ENCODE data around the gene MAPK7. TPM values are rescaled to one million over a fixed set of nuclear protein-coding genes. Genes with fewer than 3 reads are reported as not detected.

MAPK7 gene
- total and polyA plus RNA-seq, 10 of the 15 experiments (the other 5 are each of a cell fraction or from before 2014, with no cell fraction given) = 0.37 to 13.5 (median 5.6) TPM

DNA sequence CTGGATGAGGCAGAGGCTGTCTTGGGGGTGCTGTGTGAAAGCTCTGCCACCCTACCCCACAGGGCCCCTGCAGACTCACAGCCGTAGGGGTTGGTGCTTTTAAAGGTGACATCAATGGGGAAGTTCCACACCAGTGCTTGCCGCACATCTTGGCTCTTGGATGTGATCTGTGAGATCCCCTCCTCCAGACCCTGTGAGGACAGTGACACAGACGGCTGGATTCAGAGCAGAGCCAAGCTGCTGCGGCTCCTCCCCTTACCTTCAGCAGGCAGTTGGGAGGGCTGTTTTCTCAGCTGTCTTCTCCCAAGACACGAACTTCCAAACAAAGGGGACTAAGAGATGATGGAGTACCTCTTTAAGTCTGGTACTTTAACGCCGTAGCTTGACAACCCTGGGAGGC lies 20.5 kb upstream of the MAPK7 start:
- H2AFZ ChIP-seq (ENCODE audit: control insufficient read depth, low read depth, low read length) = no peak overlapping the region
- H4K20me1 ChIP-seq (ENCODE audit: control insufficient read depth, insufficient read depth) = no peaks in the 10 kb centered on the region
- H3K4me2 ChIP-seq (ENCODE audit: control insufficient read depth, insufficient read depth) = no peak overlapping the region
- ChIA-PET POLR2A (no interaction called here), SMC1A (ENCODE audit: uncharacterized antibody, unreplicated experiment) (interaction anchor here (1.6 kb wide), 1 partner anchor 28 kb away, joined by 3 read pairs; no protein-coding TSS in a partner anchor), RAD21 (ENCODE audit: unreplicated experiment) (no interaction called here), CTCF (no interaction called here)
- H3K9me3 ChIP-seq (replicated peaks; ENCODE audit: control insufficient read depth, insufficient read depth, low read length) = no peaks in the 10 kb centered on the region
- H3K27ac ChIP-seq (ENCODE audit: control insufficient read depth, insufficient read depth) = no peak overlapping the region
- ATAC-seq (no peak), FAIRE-seq (no peak), DNase-seq (ENCODE audit: low read depth, low spot score) (no peak)
- no peak overlapping the region for H3K4me3 ChIP-seq
- H3K4me1 ChIP-seq (ENCODE audit: control insufficient read depth, insufficient read depth, low read length) = peaks cover 7% of the 10 kb centered on the region
- 69% methylated on average over 7 of the region's 7 CpGs for WGBS (ENCODE audit: insufficient coverage, insufficient replicate concordance, low lambda C conversion rate, missing lambda C conversion rate)
- H3K27me3 ChIP-seq (replicated peaks in 1 of 2; ENCODE audit: control insufficient read depth in 2 of 2, insufficient read depth in 2 of 2, low read length in 1 of 2) = no peaks in the 10 kb centered on the region; a peak in 1 of 4 replicates
- H3K79me2 ChIP-seq (ENCODE audit: control insufficient read depth, insufficient read depth, low read length) = no peaks in the 10 kb centered on the region
- H3K36me3 ChIP-seq (ENCODE audit: control insufficient read depth in 2 of 2, insufficient read depth in 2 of 2, low read length in 1 of 2) = no peaks in the 10 kb centered on the region
- H3K9ac ChIP-seq (ENCODE audit: control insufficient read depth, insufficient read depth, low read length) = no peak overlapping the region
- intact Hi-C loops (cut with micrococcal nuclease; ENCODE audit: unreplicated experiment) = no loop called here
- BruUV-seq (replicated peaks) = no TSS peak
- TF ChIP-seq, protein P1, sequence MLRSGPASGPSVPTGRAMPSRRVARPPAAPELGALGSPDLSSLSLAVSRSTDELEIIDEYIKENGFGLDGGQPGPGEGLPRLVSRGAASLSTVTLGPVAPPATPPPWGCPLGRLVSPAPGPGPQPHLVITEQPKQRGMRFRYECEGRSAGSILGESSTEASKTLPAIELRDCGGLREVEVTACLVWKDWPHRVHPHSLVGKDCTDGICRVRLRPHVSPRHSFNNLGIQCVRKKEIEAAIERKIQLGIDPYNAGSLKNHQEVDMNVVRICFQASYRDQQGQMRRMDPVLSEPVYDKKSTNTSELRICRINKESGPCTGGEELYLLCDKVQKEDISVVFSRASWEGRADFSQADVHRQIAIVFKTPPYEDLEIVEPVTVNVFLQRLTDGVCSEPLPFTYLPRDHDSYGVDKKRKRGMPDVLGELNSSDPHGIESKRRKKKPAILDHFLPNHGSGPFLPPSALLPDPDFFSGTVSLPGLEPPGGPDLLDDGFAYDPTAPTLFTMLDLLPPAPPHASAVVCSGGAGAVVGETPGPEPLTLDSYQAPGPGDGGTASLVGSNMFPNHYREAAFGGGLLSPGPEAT (IDR thresholded peaks at IDR 0.05; ENCODE audit: low read depth) = no peak
- TF ChIP-seq WRNIP1 (IDR thresholded peaks at IDR 0.05; ENCODE audit: borderline replicate concordance, low read depth, low read length) = no peak
- no peak for TF ChIP-seq FOS (IDR thresholded peaks at IDR 0.05; ENCODE audit: borderline replicate concordance, extremely low read depth, insufficient read length)
- TF ChIP-seq MTA3 (IDR thresholded peaks at IDR 0.05; ENCODE audit: borderline replicate concordance, low read length) = no peak
- in situ Hi-C loops (cut with MboI) = no loop called here

DNA sequence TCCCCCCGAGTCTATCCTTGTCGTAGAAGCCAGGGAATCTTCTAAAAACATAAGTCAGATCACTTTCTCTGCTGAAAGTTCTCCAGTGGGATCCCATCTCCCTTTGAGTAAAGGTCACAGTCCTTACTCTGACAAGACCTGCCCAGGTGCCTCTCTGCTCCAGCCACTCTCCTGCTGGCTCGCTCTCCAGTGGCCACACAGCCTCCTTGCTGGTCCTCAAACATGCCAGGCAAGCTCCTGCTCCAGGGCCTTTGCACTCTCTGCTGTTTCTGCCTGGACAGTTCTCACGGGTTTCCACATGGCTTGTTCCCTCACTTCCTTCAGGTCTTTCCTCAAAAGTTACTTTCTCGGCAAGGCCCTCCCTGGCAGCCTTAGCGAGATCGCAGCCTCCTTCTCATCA lies 19.1 kb upstream of the MAPK7 start:
- Histone ChIP-seq H3K4me1 (ENCODE audit: control insufficient read depth, insufficient read depth, low read length) (peaks cover 7% of the 10 kb centered on the region), H3K4me2 (ENCODE audit: control insufficient read depth, insufficient read depth) (no peak overlapping the region), H2AFZ (ENCODE audit: control insufficient read depth, low read depth, low read length) (no peak overlapping the region), H4K20me1 (ENCODE audit: control insufficient read depth, insufficient read depth) (no peaks in the 10 kb centered on the region), H3K9me3 (replicated peaks; ENCODE audit: control insufficient read depth, insufficient read depth, low read length) (no peaks in the 10 kb centered on the region), H3K27ac (ENCODE audit: control insufficient read depth, insufficient read depth) (no peak overlapping the region), H3K9ac (ENCODE audit: control insufficient read depth, insufficient read depth, low read length) (no peak overlapping the region), H3K27me3 (replicated peaks in 1 of 2; ENCODE audit: control insufficient read depth in 2 of 2, insufficient read depth in 2 of 2, low read length in 1 of 2) (no peaks in the 10 kb centered on the region; a peak in 2 of 4 replicates), H3K4me3 (no peak overlapping the region), H3K36me3 (ENCODE audit: control insufficient read depth in 2 of 2, insufficient read depth in 2 of 2, low read length in 1 of 2) (no peaks in the 10 kb centered on the region), H3K79me2 (ENCODE audit: control insufficient read depth, insufficient read depth, low read length) (no peaks in the 10 kb centered on the region)
- 58% methylated on average over 7 of the region's 7 CpGs for WGBS (ENCODE audit: insufficient coverage, insufficient replicate concordance, low lambda C conversion rate, missing lambda C conversion rate)
- intact Hi-C loops (cut with micrococcal nuclease; ENCODE audit: unreplicated experiment) (no loop called here), in situ Hi-C loops (cut with MboI) (no loop called here)
- SMC1A ChIA-PET (ENCODE audit: uncharacterized antibody, unreplicated experiment) = no interaction called here
- DNase-seq (ENCODE audit: low read depth, low spot score) (no peak), FAIRE-seq (no peak), ATAC-seq (no peak)
- CTCF ChIA-PET = interaction anchor here (0.6 to 1.5 kb wide), 2 partner anchors 10 to 19 kb away, joined by 4 to 5 read pairs; partner anchors contain the start of gene MAPK7
- RAD21 ChIA-PET (ENCODE audit: unreplicated experiment) = no interaction called here
- BruUV-seq (replicated peaks) = no TSS peak
- POLR2A ChIA-PET = no interaction called here
- no peak for TF ChIP-seq SIN3A (IDR thresholded peaks at IDR 0.05; ENCODE audit: low read depth, low read length)
- TF ChIP-seq, protein P2, sequence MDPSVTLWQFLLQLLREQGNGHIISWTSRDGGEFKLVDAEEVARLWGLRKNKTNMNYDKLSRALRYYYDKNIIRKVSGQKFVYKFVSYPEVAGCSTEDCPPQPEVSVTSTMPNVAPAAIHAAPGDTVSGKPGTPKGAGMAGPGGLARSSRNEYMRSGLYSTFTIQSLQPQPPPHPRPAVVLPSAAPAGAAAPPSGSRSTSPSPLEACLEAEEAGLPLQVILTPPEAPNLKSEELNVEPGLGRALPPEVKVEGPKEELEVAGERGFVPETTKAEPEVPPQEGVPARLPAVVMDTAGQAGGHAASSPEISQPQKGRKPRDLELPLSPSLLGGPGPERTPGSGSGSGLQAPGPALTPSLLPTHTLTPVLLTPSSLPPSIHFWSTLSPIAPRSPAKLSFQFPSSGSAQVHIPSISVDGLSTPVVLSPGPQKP (IDR thresholded peaks at IDR 0.05; ENCODE audit: low read depth, low read length) = no peak
